Adrenal gland (tissue), 12 donors: ENCODE data around the gene NRDC. TPM values are rescaled to one million over a fixed set of nuclear protein-coding genes. Genes with fewer than 3 reads are reported as not detected.
A peak's percentile ranks its signal among the peaks of the same experiment; 100 is the strongest.

Experiments
- DNase-seq, 7 donors: peaks; one replicate each; pipeline ENCODE4 v3.0.0-alpha.2; 2019 to 2020
- H3K27ac ChIP-seq, 5 donors: fragments of 200-600 bp; sonication (generic) in 4 of 5; 1 replicate in 3 of 5; 2 replicates in 2 of 5; pipeline versions ENCODE4 v1.5.1 to v1.8.0; 2016 to 2020; ENCODE audit warnings: mild to moderate bottlenecking in 1 of 5
- H3K27me3 ChIP-seq: fragments of 200-600 bp; 2 replicates; pipeline ENCODE4 v1.8.0; 2021
- H3K36me3 ChIP-seq, 2 donors: fragments of 200-600 bp; replicated peaks in 1 of 2; 1 replicate in 1 of 2; 2 replicates in 1 of 2; pipeline versions ENCODE4 v1.5.1 to v1.8.0; 2018 to 2022
- H3K4me1 ChIP-seq, 2 donors: fragments of 200-600 bp; replicated peaks in 1 of 2; 1 replicate in 1 of 2; 2 replicates in 1 of 2; pipeline versions ENCODE4 v1.5.1 to v1.8.0; 2018 to 2021
- H3K4me3 ChIP-seq, 4 donors: fragments of 200-600 bp; sonication (generic) in 3 of 4; one replicate each; pipeline ENCODE4 v1.5.1; 2016 to 2018
- H3K9me3 ChIP-seq, 3 donors: fragments of 200-600 bp; sonication (generic) in 1 of 3; replicated peaks in 1 of 3; 1 replicate in 2 of 3; 2 replicates in 1 of 3; pipeline versions ENCODE4 v1.5.1 to v1.8.0; 2016 to 2021
- POLR2A ChIP-seq, 2 donors: fragments of 450-650 bp; IDR thresholded peaks; one replicate each; pipeline ENCODE4 v1.6.1; 2017; ENCODE audit warnings: antibody characterized with exemption in 2 of 2, mild to moderate bottlenecking in 2 of 2, moderate library complexity in 1 of 2
- WGBS, 4 donors: extraction: QIAGEN DNeasy Blood & Tissue Kit in 2 of 4; methylation state at CpG; one replicate each; pipeline versions ENCODE4 v1.1.5 to v1.1.7; 2013 to 2017; 5-methylcytosine and 5-hydroxymethylcytosine counted together
- intact Hi-C, 2 donors: fragments of 100-400 bp; cut with DNase I; formaldehyde crosslinking; loops; one replicate each; pipeline versions ENCODE4 v1.14.1 to v1.15.0; 2022 to 2023
- polyA plus RNA-seq, 3 donors: library from polyadenylated mRNA; stranded (reverse); fragments of 200-250 nt in 2 of 3; fragments of 350-450 nt in 1 of 3; fragmentation: Illumina TruSeq in 1 of 3; extraction: RNeasy Lipid Tissue Mini Kit (QIAGEN cat#74804) in 1 of 3; gene quantifications; one replicate each; pipeline ENCODE4 v1.2.3, GENCODE V29; 2013 to 2014
- total RNA-seq, 9 donors: library from RNA; depleted of rRNA in 4 of 9; stranded (reverse); fragments of >200 nt in 4 of 9; fragments of 120-200 nt in 1 of 9; fragmentation: NEBNext Ultra II Directional in 1 of 9; extraction: Animal tissue kit (Norgen Biotek cat#: 25700) in 1 of 9; gene quantifications; one replicate each; pipeline versions ENCODE4 v1.1.0 to v1.2.4, GENCODE V29; 2013 to 2023
- TF ChIP-seq, protein P1 (sequence below), 6 experiments: fragments of 450-650 bp in 4 of 6; fragments of 200-600 bp in 2 of 6; sonication (generic) in 1 of 6; IDR thresholded peaks; 1 replicate in 5 of 6; 2 replicates in 1 of 6; pipeline versions ENCODE4 v1.5.1 to v1.8.0; 2016 to 2021; ENCODE audit warnings: antibody characterized with exemption in 6 of 6, mild to moderate bottlenecking in 2 of 6, moderate library complexity in 1 of 6
- donor health status: healthy with polysubstance abuse.
- donor health status: Bipolar disorder and iron deficiency.
- donor health status: DM: yes; HTN: yes; CAD: no.
- donor health status: DM: no; HTN: no; CAD: no.
- donor health status: DM: no; HTN: no; CAD: no.
- donor health status: DM: yes; HTN: yes; CAD: no.

The NRDC gene
- total and polyA plus RNA-seq, 12 donors = 49.5 to 373 (median 119) TPM

- H3K4me3 ChIP-seq = no peak overlapping the region
- no peaks in the 10 kb centered on the region for H3K27me3 ChIP-seq
- TF ChIP-seq, protein P1, sequence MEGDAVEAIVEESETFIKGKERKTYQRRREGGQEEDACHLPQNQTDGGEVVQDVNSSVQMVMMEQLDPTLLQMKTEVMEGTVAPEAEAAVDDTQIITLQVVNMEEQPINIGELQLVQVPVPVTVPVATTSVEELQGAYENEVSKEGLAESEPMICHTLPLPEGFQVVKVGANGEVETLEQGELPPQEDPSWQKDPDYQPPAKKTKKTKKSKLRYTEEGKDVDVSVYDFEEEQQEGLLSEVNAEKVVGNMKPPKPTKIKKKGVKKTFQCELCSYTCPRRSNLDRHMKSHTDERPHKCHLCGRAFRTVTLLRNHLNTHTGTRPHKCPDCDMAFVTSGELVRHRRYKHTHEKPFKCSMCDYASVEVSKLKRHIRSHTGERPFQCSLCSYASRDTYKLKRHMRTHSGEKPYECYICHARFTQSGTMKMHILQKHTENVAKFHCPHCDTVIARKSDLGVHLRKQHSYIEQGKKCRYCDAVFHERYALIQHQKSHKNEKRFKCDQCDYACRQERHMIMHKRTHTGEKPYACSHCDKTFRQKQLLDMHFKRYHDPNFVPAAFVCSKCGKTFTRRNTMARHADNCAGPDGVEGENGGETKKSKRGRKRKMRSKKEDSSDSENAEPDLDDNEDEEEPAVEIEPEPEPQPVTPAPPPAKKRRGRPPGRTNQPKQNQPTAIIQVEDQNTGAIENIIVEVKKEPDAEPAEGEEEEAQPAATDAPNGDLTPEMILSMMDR (IDR thresholded peaks at IDR 0.05) = no peak
- TF ChIP-seq POLR2A (IDR thresholded peaks at IDR 0.05) = no peak
- H3K27ac ChIP-seq = no peak overlapping the region
- 97 to 100% (median 98%) methylated on average over 1 of the region's 1 CpG for WGBS, 4 donors
- H3K9me3 ChIP-seq = no peaks in the 10 kb centered on the region
- intact Hi-C loops = no loop called here
- DNase-seq = no peak
- H3K4me1 ChIP-seq = no peaks in the 10 kb centered on the region
- no peaks in the 10 kb centered on the region for H3K36me3 ChIP-seq
Observed at GRCh38 chr1:51750729-51751128, 127.8 kb downstream of the NRDC start.

DNA sequence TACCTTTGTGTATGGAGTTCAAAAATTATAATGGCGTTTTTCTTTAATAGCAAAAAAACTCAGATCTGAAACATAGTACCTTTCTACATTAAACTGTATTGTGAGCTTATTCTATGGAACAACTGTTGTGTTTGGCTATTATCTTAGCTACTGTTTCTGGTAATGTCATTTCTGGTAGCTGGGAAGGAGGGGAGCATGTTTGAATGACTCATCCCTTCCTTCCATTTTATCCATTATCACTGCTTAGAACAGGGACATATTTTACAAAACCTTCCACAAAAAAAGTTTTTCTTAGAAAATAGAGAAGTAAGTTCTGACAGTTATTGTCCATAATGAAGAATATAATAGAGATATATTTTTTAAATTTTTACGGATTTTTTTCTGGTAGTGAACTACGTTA lies 128.3 kb downstream of the NRDC start:
- DNase-seq = no peak
- peak overlapping the region in 1 of 5 donors; percentile 20 for H3K27ac ChIP-seq
- H3K4me1 ChIP-seq = no peaks in the 10 kb centered on the region
- no peak overlapping the region for H3K4me3 ChIP-seq
- H3K36me3 ChIP-seq = no peaks in the 10 kb centered on the region
- H3K27me3 ChIP-seq = no peaks in the 10 kb centered on the region
- intact Hi-C loops = no loop called here
- 88 to 94% (median 91%) methylated on average over 3 of the region's 3 CpGs for WGBS, 4 donors
- TF ChIP-seq, protein P1 (IDR thresholded peaks at IDR 0.05) = no peak
- TF ChIP-seq POLR2A (IDR thresholded peaks at IDR 0.05) = no peak
- no peaks in the 10 kb centered on the region for H3K9me3 ChIP-seq

GRCh38 chr1:51749151-51749550 lies 129.4 kb downstream of the NRDC start:
- H3K4me1 ChIP-seq = no peaks in the 10 kb centered on the region
- H3K27me3 ChIP-seq = no peaks in the 10 kb centered on the region
- DNase-seq = no peak
- no peaks in the 10 kb centered on the region for H3K36me3 ChIP-seq
- H3K4me3 ChIP-seq = no peak overlapping the region
- WGBS, 4 donors = 97 to 99% (median 98%) methylated on average over 3 of the region's 3 CpGs
- intact Hi-C loops = no loop called here
- H3K27ac ChIP-seq = no peak overlapping the region
- TF ChIP-seq, protein P1 (IDR thresholded peaks at IDR 0.05) = no peak
- TF ChIP-seq POLR2A (IDR thresholded peaks at IDR 0.05) = no peak
- no peaks in the 10 kb centered on the region for H3K9me3 ChIP-seq

- Histone ChIP-seq H3K4me3 (no peak overlapping the region), H3K27ac (no peak overlapping the region), H3K4me1 (no peaks in the 10 kb centered on the region), H3K36me3 (no peaks in the 10 kb centered on the region), H3K27me3 (no peaks in the 10 kb centered on the region), H3K9me3 (no peaks in the 10 kb centered on the region)
- TF ChIP-seq, protein P1 (IDR thresholded peaks at IDR 0.05) = no peak
- no peak for TF ChIP-seq POLR2A (IDR thresholded peaks at IDR 0.05)
- intact Hi-C loops = no loop called here
- no peak for DNase-seq
Observed at GRCh38 chr1:51745304-51745570, 133.3 kb downstream of the NRDC start.
